ENCODE results near the gene MORF4L2.

DNA sequence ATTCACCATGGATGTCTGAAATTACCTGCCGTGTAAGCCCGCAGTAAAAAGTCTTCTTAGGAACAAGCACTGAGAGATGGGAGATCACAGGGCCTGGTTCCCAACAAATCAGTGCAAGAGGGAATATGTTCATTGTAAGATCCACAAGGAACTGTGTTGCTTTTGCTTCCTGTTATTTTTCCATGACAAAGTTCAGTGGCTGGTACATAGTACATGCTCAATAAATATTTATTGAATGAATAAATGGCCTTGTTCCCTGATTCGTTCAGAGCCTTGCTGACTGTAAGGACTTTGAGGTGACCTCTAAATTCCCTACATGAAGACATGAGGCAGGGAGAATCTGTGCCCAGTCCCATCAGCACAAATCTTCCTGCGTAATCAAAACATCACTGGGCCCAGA, 31.6 kb upstream of the MORF4L2 start:
- TF ChIP-seq, protein P1, sequence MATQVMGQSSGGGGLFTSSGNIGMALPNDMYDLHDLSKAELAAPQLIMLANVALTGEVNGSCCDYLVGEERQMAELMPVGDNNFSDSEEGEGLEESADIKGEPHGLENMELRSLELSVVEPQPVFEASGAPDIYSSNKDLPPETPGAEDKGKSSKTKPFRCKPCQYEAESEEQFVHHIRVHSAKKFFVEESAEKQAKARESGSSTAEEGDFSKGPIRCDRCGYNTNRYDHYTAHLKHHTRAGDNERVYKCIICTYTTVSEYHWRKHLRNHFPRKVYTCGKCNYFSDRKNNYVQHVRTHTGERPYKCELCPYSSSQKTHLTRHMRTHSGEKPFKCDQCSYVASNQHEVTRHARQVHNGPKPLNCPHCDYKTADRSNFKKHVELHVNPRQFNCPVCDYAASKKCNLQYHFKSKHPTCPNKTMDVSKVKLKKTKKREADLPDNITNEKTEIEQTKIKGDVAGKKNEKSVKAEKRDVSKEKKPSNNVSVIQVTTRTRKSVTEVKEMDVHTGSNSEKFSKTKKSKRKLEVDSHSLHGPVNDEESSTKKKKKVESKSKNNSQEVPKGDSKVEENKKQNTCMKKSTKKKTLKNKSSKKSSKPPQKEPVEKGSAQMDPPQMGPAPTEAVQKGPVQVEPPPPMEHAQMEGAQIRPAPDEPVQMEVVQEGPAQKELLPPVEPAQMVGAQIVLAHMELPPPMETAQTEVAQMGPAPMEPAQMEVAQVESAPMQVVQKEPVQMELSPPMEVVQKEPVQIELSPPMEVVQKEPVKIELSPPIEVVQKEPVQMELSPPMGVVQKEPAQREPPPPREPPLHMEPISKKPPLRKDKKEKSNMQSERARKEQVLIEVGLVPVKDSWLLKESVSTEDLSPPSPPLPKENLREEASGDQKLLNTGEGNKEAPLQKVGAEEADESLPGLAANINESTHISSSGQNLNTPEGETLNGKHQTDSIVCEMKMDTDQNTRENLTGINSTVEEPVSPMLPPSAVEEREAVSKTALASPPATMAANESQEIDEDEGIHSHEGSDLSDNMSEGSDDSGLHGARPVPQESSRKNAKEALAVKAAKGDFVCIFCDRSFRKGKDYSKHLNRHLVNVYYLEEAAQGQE (IDR thresholded peaks at IDR 0.05; ENCODE audit: insufficient read depth in 1 of 2, low read depth in 2 of 2, low read length in 2 of 2): no peak
- TF ChIP-seq POLR2AphosphoS5 (IDR thresholded peaks at IDR 0.05; ENCODE audit: low read depth, low read length) (no peak), SIN3A (IDR thresholded peaks at IDR 0.05; ENCODE audit: borderline replicate concordance, insufficient read depth, low read length) (no peak), TAF1 (IDR thresholded peaks at IDR 0.05; ENCODE audit: borderline replicate concordance, insufficient read depth, low read length) (no peak)

All from PFSK-1 (cell line).